GM10266 (cell line): ENCODE data around the gene RPRML.

ENCODE experiments used
- DNase-seq: peaks from one replicate; pipeline ENCODE4 v3.0.0; 2012; ENCODE audit errors: extremely low spot score
- TF ChIP-seq, protein P1 (sequence below): IDR thresholded peaks from 2 replicates; pipeline ENCODE4 v1.5.1; 2012; ENCODE audit warnings: mild to moderate bottlenecking, low read depth; ENCODE audit not compliant: control insufficient read depth, insufficient read depth; ENCODE audit errors: missing control alignments

RPRML gene

DNA sequence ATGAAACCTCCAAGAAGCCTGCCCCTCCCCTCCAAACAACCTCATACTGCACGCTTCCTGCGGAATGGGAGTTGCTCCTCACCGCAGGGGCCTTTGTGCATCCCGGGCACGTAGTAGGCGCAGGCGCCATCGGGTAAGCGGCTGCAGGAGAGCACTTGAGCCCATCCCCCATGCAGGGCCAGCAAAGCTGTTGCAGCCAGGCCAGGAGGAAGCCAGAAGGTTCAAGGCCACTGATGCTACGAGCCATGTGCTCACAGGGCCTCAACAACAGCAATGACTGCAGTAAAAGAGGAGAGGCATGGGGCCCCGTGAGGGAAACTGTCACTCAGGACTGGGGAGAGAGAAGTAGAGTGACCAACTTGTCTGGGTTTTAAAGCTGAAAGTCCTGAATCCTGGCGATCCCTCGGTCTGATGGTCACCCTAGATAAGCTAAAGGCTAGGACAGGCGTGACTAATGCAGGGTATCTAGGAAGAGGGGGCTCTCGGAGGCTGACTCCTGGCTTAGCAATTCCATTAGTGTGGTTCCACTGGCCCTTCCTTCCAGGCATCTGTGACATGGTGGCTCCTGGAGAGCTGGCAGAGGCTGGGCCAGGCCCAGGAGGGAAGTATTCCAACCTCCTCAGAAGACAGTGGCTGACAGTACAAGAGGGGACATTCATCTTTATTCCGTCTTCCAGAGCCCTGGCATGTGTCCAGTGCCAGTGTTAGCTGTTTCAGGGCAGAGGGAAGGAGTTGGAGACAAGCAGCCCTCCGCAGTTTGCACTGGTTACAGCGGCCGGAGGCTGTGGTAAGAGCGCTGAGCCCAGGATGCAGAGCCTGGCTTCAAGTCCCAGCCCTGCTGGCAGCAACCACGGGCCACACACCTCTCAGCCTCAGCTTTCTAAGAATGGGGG is 35.3 kb downstream of the RPRML start:
- DNase-seq: no peak

DNA sequence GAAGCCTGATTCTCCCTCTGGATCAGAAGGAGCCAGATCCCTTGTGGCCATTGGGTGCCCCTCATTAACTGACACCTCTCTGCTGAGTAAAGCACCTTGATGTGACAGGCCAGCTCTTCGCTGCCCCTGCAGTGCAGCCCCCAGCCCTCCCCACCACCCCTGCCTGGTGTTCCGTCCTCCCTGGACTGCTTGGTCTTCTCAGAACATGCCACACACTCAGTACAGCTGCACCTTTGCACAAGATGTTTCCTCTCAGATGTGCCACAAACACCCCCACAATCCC is 35.9 kb downstream of the RPRML start:
- TF ChIP-seq, protein P1, sequence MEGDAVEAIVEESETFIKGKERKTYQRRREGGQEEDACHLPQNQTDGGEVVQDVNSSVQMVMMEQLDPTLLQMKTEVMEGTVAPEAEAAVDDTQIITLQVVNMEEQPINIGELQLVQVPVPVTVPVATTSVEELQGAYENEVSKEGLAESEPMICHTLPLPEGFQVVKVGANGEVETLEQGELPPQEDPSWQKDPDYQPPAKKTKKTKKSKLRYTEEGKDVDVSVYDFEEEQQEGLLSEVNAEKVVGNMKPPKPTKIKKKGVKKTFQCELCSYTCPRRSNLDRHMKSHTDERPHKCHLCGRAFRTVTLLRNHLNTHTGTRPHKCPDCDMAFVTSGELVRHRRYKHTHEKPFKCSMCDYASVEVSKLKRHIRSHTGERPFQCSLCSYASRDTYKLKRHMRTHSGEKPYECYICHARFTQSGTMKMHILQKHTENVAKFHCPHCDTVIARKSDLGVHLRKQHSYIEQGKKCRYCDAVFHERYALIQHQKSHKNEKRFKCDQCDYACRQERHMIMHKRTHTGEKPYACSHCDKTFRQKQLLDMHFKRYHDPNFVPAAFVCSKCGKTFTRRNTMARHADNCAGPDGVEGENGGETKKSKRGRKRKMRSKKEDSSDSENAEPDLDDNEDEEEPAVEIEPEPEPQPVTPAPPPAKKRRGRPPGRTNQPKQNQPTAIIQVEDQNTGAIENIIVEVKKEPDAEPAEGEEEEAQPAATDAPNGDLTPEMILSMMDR: no peak
- no peak for DNase-seq

More for the DNA sequence above, 35.3 kb downstream of the RPRML start:
- TF ChIP-seq, protein P1: no peak

DNA sequence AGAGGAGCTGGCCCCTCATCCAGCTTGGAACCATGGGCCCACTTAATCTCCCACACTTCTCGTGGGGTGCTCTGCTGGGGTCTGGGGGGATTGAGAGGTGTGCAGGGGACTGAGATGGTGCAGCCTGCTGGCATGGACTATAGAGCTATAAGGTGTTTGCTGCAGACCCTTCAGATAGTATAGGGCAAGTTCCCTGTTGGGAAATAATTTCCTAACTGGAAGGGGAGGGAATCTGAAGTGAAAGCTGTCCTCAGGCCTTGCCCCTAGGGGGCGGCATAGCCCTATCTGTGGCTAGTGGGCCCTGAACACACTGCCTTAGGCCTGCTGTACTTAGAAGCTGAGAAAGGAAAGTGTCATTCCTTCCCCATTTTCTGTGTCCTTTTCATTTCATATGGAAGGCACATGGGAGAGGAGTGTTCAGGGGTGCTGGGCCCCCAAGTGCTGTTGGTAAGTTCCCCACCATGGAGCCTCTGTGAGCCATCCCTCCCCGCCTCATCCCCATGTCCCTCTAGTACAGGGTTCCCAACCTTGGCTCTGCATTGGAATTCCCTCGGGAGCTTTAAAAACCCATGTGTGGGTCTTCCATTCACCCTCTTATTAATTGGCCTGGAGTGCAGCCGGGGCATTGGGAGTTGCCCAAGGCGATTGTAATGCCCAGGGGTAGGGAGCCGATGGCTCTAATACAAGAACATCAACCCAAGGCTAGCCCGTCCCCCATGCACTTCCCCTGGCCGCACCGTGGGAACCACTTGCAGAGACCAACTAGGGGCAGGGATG is 36.4 kb downstream of the RPRML start:
- TF ChIP-seq, protein P1: peak; percentile 73
- peak; percentile 63 for DNase-seq

DNA sequence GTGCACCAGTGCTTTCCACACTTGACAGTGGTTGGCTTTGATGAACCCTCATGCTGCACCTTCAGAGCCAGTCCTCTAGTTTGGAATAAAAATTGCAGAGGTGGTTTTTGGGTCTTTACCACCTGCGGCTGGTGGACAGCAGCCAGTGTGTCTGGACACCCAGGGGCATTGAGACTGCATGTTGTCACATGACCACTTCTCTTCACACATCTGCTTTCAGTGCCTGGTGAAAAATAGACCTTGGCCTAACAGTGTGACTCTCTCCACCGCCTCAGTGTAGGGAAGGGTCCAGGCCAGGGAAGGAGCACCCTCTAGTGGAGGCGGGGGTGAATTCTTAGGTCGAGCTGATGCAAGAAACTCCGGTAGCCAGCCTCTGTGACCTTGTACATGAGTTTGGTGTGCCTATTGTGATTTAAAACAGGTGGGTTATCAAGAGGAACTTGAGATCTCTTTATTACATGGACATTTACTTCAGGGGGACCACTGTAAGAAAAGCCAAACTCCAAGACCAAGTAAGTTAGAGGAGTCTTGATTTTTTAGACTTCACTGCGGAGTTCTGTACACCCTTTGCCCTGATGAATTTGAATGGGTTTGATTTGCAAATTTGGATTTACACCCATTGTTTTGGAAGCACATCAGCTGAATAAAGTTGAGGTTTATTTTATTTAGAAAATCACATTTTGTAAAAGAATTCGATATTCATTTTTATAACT is 38.2 kb downstream of the RPRML start:
- TF ChIP-seq, protein P1: peak; percentile 87
- DNase-seq: peak; percentile 78

DNA sequence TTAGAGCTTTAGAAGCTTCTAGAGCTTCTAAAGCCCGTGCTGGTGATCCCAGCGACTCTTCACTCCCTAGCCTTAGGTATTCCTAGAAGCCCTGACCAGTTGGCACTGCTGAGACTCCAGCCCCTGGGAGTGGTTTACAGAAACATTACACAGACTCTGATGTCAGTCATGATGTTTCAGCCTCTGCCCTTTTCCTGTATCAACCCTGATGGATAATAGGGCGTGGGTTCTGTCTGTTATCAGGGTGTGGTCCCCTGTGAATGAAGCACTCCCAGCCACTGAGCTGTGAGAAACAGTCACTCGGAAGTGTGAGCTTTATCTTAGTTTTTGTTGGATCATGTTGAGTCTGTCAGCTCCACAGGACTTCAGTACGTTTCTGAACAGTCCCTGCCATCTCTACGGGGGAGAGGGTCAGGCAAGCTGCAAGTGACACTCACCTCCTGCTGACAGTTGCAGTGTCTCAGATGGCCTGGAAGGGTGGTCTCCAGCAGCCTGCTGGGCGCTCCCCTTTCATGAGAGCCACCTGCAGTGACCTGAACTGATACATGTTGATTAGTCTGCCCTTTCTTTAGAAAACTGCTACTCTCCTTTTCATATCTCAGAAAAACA is 43.3 kb downstream of the RPRML start:
- TF ChIP-seq, protein P1: no peak
- DNase-seq: no peak

DNA sequence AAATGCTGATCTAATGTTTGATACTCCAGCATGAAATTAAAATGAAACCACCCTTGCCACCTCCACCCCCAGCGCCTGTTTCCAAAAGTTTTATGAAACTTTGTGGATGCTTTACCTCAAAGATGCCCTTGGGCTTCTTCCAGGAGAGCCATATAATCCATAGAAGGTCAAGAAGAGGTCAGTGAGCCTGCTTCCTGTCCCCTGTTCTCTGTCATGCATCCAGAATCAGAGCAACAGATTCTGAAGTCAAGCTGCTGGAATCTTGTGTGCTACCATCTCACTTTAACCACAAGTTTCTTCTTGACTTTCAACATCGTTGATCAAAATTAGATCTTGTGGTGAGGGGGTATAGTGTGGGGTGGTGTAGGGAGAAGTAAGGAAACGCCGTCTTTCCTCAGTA is 47.5 kb downstream of the RPRML start:
- no peak for DNase-seq
- TF ChIP-seq, protein P1: no peak
